Tongue (tissue), 2 donors: Measurements from ENCODE around the gene BTNL9. TPM values are rescaled to one million over a fixed set of nuclear protein-coding genes. Genes with fewer than 3 reads are reported as not detected.
"Not testable (repeated sequence)": the region's sequence is repeated elsewhere in the genome, so short reads cannot be mapped to it uniquely, and the experiment has no call there.

Experiments used
- DNase-seq: peaks from one replicate; pipeline ENCODE4 v3.0.0-alpha.2; 2015
- total RNA-seq: library from RNA; depleted of rRNA; stranded (reverse); fragments of >200 nt; gene quantifications from one replicate; pipeline ENCODE4 v1.2.3, GENCODE V29; 2014

Gene BTNL9
- total RNA-seq, 1 donor from 2014 or later, result 5.8 TPM

- no peak for DNase-seq
Measured at GRCh38 chr5:181043285-181044092, 3.4 kb downstream of the BTNL9 start.

- DNase-seq, result no peak
Measured at GRCh38 chr5:181044093-181044599, 4.1 kb downstream of the BTNL9 start.

GRCh38 chr5:181044662-181045305 is 4.7 kb downstream of the BTNL9 start:
- DNase-seq, result no peak

GRCh38 chr5:181045316-181045715 is 5.2 kb downstream of the BTNL9 start:
- DNase-seq, result no peak

GRCh38 chr5:181045857-181046256 is 5.8 kb downstream of the BTNL9 start:
- DNase-seq, result not testable (repeated sequence)

GRCh38 chr5:181047288-181047687 is 7.2 kb downstream of the BTNL9 start:
- DNase-seq, result no peak

- no peak for DNase-seq
Measured at GRCh38 chr5:181047921-181048320, 7.9 kb downstream of the BTNL9 start.

- DNase-seq, result no peak
Measured at GRCh38 chr5:181050016-181050415, 9.9 kb downstream of the BTNL9 start.

- DNase-seq, result no peak
Measured at GRCh38 chr5:181051841-181052671, 12.0 kb downstream of the BTNL9 start.

GRCh38 chr5:181052672-181053487 is 12.8 kb downstream of the BTNL9 start:
- no peak for DNase-seq

GRCh38 chr5:181053488-181054121 is 13.5 kb downstream of the BTNL9 start:
- DNase-seq, result no peak

- DNase-seq, result no peak
Measured at GRCh38 chr5:181054138-181054537, 14.1 kb downstream of the BTNL9 start.

GRCh38 chr5:181054871-181055459 is 14.9 kb downstream of the BTNL9 start:
- DNase-seq, result no peak

- DNase-seq, result no peak
Measured at GRCh38 chr5:181056431-181056830, 16.4 kb downstream of the BTNL9 start.

- no peak for DNase-seq
Measured at GRCh38 chr5:181058321-181058720, 18.3 kb downstream of the BTNL9 start.

GRCh38 chr5:181058786-181059296 is 18.8 kb downstream of the BTNL9 start:
- no peak for DNase-seq

- DNase-seq, result no peak
Measured at GRCh38 chr5:181059297-181060230, 19.5 kb downstream of the BTNL9 start.

- no peak for DNase-seq
Measured at GRCh38 chr5:181060231-181060590, 20.1 kb downstream of the BTNL9 start.

GRCh38 chr5:181060924-181061323 is 20.9 kb downstream of the BTNL9 start:
- no peak for DNase-seq

GRCh38 chr5:181061645-181062044 is 21.6 kb downstream of the BTNL9 start:
- no peak for DNase-seq
